ENCODE measurements around the gene TMEM63A.

TMEM63A gene

DNA sequence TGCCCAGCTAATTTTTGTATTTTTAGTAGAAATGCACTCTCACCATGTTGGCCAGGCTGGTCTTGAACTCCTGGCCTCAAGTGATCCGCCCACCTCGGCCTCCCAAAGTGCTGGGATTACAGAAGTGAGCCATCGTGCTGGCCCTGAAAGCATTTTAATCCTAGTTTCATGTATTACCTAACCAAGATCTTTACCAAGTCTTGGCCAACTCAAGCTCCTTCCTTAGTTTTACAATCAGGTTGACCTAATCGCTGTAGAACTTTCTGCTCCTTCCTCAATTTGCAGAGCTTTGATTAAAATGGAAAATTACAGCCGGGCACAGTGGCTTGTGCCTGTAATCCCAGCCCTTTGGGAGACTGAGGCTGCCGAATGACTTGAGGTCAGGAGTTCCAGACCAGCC lies 3.2 kb upstream of the TMEM63A start:
- DNase-seq (ENCODE audit: low read depth) = no peak

- DNase-seq (ENCODE audit: low read depth) = no peak
Measured at GRCh38 chr1:225883616-225884265, 1.6 kb upstream of the TMEM63A start.

GRCh38 chr1:225882694-225883615 lies 775 bp upstream of the TMEM63A start:
- DNase-seq (ENCODE audit: low read depth) = no peak

GRCh38 chr1:225881081-225881958 lies 860 bp downstream of the TMEM63A start:
- DNase-seq (ENCODE audit: low read depth) = no peak

- no peak for DNase-seq (ENCODE audit: low read depth)
Measured at GRCh38 chr1:225880636-225881035, 1.5 kb downstream of the TMEM63A start.

- DNase-seq (ENCODE audit: low read depth) = no peak
Measured at GRCh38 chr1:225880222-225880588, 2.0 kb downstream of the TMEM63A start.

GRCh38 chr1:225879521-225880221 lies 2.5 kb downstream of the TMEM63A start:
- no peak for DNase-seq (ENCODE audit: low read depth)

DNA sequence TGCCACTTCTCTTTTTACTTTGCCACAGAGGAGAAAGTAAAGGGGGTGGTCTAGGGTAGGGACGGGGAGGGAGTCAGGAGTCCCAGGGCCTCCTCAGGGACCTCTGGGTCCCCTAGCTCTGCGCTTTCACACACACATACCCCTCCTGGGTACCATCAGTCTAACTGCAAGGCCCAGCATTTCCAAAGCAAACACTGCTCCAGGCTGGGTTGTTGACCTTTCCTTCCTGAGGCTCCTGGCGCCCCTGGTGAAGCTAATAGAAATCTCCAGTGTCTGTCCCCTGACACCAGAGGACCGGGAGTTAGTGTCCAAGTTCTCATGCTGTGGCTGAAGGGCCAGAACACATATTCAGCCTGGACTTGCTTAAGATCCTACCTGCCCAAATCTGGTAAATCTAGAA lies 3.9 kb downstream of the TMEM63A start:
- no peak for DNase-seq (ENCODE audit: low read depth)

GRCh38 chr1:225877580-225877979 lies 4.6 kb downstream of the TMEM63A start:
- no peak for DNase-seq (ENCODE audit: low read depth)

DNA sequence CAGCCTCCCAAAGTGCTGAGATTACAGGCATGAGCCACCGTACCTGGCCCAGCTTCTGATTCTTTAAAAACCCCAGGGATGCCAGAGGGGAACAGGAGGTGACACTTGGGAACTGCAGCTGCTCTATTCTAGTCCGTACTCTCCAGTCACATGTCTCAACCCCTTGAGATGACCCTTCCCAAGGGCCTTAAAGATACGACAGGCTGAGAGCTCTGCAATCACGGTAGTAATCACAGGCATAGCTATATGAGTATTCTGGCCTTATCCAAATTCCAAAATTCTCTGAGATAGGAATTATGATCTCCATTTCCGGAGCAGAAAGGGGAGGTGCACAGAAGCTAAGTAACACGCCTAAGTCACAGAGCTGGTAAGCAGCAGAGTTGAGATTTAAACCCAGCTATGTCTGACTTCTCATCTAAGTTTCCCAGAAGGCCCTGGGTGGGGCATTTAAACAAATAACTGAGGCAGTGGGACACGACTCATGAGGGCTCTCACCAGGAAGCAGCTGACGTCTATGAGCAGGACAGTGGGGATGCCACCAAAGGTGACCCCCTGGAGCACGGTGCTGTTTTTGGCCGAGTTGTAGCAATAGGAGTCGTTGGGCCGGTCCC lies 5.2 kb downstream of the TMEM63A start:
- no peak for DNase-seq (ENCODE audit: low read depth)

DNA sequence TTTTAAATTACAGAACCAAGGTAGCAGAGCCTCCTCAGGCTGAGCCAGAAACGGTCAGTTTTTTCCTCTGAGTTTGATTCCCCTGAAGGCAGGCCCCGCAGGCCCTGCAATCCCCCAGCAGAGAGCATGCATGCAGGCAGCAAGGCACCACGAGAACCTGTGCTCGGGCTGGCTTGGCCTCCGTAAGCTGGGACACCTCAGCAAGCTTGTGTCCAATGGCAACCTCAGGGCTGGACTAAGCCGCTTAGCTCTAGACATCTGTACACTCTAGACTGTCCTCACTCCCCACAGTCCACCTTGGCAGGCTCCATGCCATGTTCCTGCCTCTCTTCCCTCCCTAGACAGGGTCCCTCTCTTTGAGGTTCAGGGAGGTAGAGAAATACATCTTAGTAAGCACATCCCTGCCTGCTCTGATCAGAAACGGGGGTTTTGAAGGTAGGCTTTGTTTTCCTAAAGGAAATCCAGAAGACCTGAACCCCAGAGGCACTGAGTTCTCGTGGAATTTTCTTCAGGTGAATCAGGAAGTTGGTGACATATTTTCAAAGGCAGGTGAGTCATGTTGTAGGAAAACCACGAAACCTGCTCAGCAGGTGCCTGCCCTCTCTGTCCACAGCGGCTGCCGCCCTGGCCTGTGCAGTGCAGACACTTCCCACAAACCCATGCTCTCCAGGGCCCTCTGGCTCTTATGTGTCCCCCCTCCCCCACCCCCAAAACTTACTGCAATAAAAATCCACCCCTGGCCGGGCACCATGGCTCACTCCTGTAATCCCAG lies 7.0 kb downstream of the TMEM63A start:
- DNase-seq (ENCODE audit: low read depth) = no peak

DNA sequence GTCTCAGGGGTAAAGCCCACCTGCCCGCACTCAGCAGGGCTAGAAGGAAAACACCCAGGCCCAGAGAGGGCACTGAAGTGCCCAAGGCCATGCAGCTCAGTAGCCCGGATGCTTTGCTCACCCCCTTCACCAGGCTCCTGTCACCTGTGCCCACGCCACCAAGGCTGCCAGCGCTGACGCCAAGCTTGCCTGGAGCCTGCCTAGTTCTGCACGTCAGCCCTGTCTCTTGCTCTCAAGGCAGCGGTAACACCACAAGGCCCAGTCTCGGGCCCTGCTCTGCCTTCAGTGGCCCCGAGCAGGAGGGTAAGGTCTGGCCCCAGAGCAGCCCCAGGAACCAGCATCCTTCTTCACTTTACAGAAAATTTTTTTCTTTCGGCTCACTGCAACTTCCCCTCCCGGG lies 7.7 kb downstream of the TMEM63A start:
- no peak for DNase-seq (ENCODE audit: low read depth)

- no peak for DNase-seq (ENCODE audit: low read depth)
Measured at GRCh38 chr1:225873281-225873850, 8.8 kb downstream of the TMEM63A start.

DNA sequence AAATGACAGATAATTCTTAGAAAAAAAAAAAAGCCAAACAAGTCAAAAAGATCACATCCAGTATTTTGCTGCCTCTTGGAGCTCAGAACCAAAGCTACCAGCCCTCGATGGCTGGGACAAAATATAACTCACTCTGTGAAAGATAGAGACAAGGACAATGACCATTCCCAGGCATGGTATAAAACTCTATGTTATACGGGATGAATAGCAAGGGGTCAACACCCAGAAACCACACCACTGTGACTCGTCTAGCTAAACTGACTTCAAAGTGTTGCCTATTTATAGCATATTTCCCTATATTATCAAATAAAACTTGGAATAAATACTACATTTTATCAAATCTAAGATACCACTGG lies 10.1 kb downstream of the TMEM63A start:
- no peak for DNase-seq (ENCODE audit: low read depth)

DNA sequence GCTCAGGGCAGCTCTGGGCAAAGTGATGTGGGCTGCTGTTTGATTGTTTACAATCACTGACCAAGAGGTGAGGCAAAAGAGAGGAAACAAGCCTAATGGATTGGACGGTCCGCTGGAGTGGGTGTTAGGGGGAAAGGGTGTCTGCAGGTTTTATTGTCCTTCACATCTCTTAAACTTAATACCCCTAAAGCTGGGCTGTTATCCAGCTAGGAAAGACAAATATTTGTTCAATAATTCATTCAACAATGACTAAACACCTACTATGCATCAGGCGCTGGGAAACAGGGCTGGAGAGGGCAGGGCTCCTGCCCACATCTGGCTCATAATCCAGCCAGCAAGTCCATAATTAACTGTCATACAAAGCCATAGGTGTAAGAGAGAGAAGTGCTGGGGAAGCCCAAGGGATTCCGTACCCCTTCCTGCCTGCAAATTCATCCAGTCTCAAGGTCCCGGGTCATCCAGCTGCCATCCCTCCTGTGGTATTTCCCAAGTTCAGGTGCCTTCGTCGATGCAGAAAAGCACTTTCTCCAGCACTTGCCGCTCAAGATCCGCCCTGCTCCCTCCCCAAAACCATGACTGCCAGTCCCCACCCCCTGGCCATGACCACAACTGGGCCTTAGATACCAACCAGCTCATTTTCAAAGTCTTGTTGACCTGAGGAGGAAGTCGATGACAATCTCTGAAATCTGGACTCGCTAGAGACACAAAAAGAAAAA lies 10.7 kb downstream of the TMEM63A start:
- DNase-seq (ENCODE audit: low read depth) = no peak

DNA sequence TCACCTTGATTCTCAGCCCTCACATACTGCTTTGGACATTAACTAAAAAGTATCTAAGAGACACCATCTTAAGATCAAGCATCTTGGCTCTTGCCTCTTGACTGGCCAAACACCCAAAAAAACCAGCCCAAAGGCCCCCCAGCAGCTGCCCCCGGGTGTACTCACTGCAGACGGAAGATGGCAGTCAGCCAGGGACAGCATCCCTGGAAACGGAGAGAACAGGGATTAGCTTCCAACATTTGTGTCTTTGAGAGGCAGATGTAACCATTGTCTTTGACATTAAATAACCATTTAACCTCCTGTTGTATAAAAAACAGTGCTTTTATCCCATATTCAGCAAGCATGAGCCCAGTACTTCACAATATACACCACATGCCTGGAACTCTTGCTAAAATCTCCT lies 11.3 kb downstream of the TMEM63A start:
- no peak for DNase-seq (ENCODE audit: low read depth)

DNA sequence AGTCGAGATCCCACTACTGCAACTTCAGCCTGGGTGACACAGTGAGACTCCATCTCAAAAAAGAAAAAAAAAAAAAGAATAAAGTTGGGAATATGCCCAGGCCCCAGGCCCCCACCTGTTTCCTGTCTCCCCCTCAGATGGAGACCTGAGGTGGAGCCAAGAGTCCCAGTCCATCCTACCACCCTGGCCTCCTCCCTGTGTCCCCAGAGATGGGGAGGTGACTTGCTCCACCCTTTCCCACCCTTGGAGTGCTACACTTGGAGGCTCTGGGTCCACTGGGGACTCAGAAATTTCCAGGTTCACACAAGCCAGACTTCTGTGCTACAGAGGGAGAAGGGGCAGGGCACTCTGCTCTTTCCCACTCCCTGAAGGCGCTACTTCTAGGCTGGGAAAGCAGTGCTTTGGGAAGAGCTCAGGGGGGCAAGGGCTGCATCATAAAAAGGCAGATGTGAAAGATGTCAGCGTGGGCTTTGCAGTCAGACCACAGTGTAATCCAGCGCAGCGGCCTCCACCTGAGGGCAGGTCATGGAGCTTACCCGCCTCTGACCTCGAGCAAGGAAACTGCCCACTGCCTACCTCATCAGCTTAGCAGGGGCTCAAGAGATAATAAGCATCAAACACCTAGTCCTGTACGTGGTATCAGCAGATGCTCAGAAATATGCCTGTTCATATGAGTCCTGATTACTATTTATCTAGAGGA lies 13.4 kb downstream of the TMEM63A start:
- DNase-seq (ENCODE audit: low read depth) = no peak

GRCh38 chr1:225866981-225867380 lies 15.2 kb downstream of the TMEM63A start:
- DNase-seq (ENCODE audit: low read depth) = no peak
